Placental pericyte (primary cell): Measurements from ENCODE around the gene UBE2B. TPM values are rescaled to one million over a fixed set of nuclear protein-coding genes. Genes with fewer than 3 reads are reported as not detected.

ENCODE experiments used
- total RNA-seq: library from RNA; depleted of rRNA; stranded (reverse); fragments of >200 nt; gene quantifications from 2 replicates; pipeline ENCODE4 v1.2.3, GENCODE V29; 2012

Gene UBE2B
- total RNA-seq: 14.7 and 35.7 TPM in 2 replicates

GRCh38 chr5:134370871-134371833, at the start of gene UBE2B:
TSS of gene UBE2B (plus strand) at chr5:134371569. CDS start at chr5:134371596, 27 bp downstream.

DNA sequence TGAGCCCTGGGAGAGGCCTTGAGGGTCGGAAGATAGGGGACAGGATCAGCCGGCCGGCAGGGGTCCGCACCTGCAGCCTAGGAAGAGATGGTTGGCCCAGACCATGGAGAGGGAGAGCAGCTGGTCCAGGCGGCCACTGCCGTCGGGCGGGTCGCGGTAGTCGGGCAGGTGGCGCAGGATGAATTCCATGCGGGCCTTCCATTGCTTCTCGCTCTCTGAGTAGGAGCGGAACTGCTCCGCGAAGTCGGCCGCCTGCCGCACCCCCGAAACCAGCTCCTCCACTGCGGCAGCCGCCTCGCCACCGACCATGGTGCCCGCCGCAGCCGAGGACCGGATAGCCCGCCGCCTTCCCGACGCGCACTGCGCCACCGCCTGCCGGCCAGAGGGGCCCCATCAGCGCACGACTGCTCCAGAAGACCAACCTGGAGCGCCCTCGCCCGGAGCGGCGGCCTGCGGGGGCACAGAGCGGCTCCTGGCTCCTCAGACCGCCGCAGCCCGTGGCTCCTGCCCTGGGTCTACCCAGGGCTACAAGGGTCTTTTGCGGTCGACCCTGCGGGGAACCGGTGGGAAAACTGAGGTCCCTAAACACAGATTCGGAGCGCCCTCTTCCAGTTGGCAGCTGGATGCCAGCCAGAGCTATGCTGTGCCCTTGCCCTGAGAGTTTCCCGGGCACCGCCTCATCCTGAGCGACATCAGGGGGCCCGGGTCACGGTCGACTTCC, 40.3 kb downstream of the UBE2B start, which contains the start of gene CDKN2AIPNL:
Gene CDKN2AIPNL, minus strand, starts transcription at position 336 of the 721 bp plus-strand sequence. Its CDS starts 27 bp downstream, at position 309.

Other genes starting within 250 kb of the UBE2B start
- 138 and 206 TPM in 2 replicates for gene SKP1, start 194.6 kb upstream of the UBE2B start, total RNA-seq
- 97.4 and 110 TPM in 2 replicates for gene PPP2CA, start 145.5 kb upstream of the UBE2B start, total RNA-seq
- 1.5 and 3.1 TPM in 2 replicates for gene CDKL3, start 4.4 kb upstream of the UBE2B start, total RNA-seq
- 16.2 and 45.4 TPM in 2 replicates for gene CDKN2AIPNL, start 40.3 kb downstream of the UBE2B start, total RNA-seq
- gene JADE2, start 154.1 kb downstream of the UBE2B start, total RNA-seq: 58.2 and 79.6 TPM in 2 replicates